Stimulated activated CD8-positive, alpha-beta memory T cell treated with anti-CD3 and anti-CD28 coated beads, Interleukin-2, amount 100 ng/mL, for 1 hour (primary cell): ENCODE measurements around the gene CLSTN2.

ENCODE experiments used
- DNase-seq, 2 donors: peaks; one replicate each; pipeline ENCODE4 v3.0.0-alpha.2; 2020; ENCODE audit warnings: low read depth in 2 of 2

The CLSTN2 gene

GRCh38 chr3:139935016-139935865 lies at the start of gene CLSTN2:
Gene CLSTN2 (plus strand): TSS chr3:139935185.
- DNase-seq, result no peak

GRCh38 chr3:139887431-139887830 lies 47.6 kb upstream of the CLSTN2 start:
- DNase-seq, result no peak

- no peak for DNase-seq
Observed at GRCh38 chr3:139888561-139889140, 46.3 kb upstream of the CLSTN2 start.

DNA sequence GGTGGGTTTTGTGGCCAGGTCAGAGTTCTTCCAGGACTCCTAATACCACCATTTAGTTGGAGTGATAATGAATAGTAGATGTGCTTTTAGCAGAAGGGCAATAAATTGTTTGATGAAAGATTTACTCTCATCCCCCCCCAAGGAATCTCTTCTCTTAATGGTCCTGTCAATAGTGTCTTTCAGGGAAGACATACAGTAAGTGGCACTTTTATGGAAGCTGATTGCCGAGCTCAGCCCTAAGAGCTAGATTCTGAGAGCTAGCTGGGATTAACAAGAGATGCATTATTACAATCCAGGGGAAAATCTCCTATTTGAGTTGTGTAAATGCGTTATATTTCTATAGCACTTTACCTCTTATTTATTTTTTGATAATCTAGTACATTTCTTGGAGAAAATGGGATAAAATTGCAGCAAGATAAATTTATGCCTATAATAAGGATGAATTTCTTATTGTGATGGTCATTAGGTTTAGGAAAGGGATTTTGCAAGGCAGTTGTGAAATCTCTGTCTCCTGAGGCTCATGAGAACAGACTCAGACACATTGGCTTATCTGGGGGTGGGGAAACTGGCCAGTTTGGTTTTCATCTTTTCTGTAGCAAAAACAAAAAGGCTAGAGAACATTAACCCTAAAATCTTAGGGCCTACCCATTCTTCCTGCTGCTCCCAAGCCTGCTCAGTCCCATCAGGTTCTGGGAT lies 41.6 kb upstream of the CLSTN2 start:
- DNase-seq, result no peak

DNA sequence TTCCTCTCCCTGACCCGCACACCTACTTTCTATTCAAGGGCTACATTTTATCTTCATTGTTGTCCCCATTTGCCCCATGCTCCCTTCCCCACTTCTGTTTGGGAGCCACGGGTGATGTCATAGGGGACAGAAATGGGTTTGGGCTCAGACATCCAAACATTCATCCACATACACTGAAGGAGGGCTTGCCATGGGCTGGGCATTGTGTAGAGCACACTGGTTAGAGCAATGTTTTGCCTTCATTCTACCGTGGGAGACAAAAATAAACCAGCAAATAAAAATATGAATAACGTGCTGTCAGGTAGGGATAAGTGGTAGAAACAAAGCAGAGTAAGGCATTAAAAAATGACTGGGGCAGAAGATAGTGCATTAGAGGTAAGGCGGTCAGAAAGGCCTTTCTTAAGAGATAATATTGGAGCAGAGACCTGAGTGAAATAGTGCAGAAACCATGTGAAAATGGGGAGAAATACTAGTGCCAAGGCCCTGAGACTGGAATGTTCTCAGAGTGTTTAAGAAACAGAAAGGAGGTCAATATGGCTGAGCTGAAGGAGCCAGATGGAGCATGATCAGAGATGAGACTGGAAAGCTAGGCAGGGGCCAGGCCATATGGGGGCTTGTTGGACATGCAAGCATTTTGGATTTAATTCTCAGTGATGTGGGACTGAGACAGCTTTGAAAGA lies 40.9 kb upstream of the CLSTN2 start:
- DNase-seq, result no peak

DNA sequence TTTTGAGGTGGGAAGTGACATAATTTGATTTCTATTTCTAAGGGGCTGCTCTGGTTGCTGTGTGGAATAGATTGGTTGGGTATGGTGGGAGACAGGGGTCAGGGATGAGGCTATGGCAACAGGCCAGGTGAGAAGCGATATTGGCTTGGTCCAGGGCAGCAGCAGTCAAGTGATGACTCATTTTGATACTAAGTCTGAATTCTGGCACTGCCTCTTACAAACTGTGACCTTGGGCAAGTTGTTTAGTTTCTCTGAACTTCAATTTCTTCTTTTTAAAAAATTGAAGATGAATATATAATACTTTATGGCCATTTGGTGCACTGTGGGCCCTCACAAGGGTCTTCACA lies 40.4 kb upstream of the CLSTN2 start:
- DNase-seq, result no peak

DNA sequence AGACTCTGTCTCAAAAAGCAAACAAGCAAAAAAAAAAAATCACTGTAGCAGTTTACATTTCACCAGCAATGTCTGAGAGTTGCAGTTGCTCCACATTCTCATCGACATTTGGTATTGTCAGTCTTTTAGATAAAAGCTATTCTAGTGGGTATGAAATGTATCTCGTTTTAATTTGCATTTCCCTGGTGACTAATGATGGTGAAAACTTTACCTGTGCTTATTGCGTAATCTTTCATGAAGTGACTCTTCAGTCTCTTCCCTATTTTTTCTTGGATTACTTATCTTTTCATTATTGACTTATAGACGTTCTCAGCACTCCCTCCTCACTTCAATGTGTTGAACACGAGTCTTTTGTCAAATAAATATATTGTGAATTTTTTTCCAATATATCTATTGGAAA lies 37.2 kb upstream of the CLSTN2 start:
- DNase-seq, result no peak

- DNase-seq, result no peak
Observed at GRCh38 chr3:139906418-139906817, 28.6 kb upstream of the CLSTN2 start.

GRCh38 chr3:139909811-139910210 lies 25.2 kb upstream of the CLSTN2 start:
- no peak for DNase-seq

DNA sequence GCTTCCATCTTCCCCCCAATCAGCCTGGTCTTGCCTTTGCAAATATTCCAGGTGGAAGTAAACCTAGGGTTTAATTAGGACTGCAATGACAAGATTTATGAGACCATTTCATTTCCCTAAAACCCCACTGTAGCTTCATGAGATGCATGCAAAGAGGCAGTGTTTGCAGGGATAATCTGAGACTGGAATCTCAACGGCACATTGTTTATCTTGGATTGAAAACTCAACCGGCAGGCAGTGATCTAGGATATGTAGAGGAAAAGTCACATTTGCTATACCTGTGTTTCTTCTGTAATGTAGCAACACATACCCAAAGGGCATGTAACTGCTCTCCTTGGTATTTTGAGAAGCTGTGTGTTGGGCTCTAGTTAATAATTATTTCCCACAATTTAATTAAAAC lies 18.7 kb upstream of the CLSTN2 start:
- no peak for DNase-seq

- DNase-seq, result no peak
Observed at GRCh38 chr3:139917226-139917785, 17.7 kb upstream of the CLSTN2 start.

DNA sequence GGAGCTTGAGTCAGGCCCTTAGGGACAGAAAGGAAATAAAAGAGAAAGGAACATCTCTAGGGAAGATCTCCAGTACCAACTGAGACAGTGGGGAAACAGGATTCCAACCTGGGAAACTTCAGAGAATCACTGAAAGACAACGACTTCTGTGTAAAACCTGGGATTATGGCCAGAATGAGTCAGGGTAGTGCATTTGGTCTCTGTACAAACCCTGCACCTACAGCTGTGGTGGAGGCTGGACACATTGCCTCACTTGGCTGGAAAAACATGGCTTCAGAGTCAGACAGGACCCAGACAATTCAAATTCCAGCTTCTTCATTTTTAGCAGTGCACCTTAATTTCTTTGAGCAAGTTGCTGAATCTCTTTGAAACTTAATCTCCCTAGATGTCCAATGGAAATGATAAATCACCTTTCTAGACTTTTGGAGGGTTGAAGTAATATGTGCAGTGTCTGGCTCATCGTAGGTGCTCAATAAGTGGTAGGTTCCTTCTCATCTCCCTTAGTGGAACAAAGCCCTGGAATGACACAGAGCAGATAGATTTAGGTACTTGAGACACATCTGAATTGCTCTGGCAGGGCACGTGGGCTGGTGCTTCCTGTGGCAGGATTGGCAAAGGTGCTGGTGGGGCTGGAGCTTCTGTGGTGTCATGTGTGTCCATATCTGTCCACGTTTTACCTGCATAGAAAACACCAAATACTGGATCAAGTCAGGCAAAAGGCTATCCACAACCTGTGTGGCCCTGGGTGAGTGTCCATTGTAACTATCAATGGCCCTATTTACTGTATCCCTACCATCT lies 6.1 kb upstream of the CLSTN2 start:
- no peak for DNase-seq

DNA sequence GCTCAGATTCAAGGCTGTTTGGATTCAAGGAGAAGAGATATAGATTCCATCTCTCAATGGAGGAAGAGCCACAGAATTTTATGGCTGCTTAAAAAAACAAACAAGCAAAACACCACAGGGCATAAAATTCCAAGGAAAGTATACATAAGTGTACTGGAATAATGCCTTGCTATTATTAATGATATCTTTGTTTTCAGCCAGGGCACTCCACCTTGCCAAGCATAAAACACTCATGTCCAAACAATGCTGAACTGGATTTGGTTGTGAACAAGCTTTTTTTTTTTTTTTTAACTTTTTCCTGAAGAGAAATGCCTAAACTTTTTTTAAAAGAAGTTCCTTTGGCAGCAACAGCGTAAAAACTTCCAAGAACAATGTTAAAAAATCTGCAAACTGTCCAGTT lies 4.8 kb upstream of the CLSTN2 start:
- DNase-seq, result no peak

DNA sequence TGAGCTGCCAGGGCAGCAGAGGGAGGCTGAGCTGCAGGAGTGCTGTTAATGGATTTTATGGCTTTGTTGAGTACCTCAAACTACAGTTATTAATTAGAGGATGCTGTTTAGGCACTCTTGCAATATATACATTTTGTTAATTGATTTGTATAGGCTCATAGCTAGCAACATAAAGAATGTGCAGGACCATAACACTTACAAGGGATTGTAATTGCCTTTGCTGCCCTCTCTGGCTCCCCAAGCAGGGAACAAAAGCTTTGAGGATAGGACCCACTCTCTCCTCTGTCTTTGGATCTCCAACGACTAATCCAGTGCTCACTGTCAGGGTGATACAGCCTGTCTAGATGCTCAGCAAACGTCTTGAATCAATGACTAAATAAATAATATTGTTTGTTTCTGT lies 1.2 kb upstream of the CLSTN2 start:
- DNase-seq, result no peak

DNA sequence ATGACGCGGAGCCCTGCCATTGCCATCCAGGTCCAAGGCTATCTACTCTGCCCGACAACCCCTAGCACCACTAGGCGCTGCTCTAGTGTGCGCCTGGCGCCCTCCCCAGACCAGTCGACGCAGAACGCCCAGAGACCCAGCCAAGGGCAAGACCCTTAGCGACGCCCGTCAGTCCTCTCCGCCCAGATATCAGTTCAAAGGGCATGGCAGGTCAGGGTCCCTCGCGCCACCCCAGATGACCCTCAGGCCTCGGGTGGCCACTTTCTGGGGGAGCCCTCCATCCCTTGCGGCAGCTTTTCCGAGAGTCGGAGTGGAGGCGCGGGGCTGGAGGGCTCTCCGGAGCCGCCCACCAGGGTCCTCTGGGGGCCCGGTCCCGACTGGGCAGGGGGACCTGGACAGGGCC lies 371 bp upstream of the CLSTN2 start:
- no peak for DNase-seq

GRCh38 chr3:139935866-139936817 lies 1.2 kb downstream of the CLSTN2 start:
- DNase-seq, result no peak

GRCh38 chr3:139937674-139938279 lies 2.8 kb downstream of the CLSTN2 start:
- DNase-seq, result no peak

DNA sequence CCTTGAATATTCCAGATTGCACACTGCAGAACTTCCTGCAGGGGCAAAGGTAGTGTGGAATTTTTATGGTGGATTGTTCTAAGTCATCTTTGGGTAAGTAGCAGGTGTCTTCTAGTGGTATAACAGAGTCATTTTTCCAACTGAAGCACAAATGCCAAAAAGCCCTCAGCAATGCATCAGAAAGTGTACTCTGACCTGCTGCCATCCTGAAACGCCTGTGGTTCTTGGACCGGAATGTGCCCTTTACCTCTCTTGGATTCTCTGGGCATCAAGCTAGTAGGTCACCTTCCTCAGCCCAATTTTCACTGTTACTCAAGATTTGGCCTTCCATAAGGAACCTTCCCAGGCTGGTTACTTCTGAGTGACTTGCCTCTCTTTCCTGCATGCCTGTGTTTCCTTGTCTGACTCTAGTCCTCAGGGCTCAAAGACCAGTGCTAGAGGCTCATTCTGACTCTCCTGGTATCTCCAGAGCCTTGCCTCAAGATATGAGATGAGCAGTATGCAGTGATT lies 4.8 kb downstream of the CLSTN2 start:
- no peak for DNase-seq

DNA sequence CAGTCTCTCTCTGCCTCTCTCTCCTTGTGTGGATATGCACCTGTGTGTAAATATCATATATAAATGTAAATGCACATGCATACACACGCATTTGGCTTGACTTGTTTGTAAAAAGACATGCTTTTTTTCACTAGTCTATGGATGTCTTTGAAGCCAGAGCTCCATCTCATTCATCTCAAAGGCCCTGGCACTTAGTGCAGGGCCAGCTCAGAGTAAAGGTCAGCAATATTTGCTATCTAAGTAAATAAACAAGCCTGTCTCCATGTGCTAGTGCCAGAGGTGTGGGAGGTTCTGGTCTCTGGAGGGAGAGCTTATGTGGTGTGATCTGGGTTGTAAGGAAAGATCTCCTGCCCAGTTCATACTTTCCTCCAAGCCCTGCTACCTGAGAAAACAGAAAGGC lies 5.6 kb downstream of the CLSTN2 start:
- DNase-seq, result no peak

- no peak for DNase-seq
Observed at GRCh38 chr3:139941580-139941979, 6.6 kb downstream of the CLSTN2 start.
